IPS DF 4.7 (cell line): ENCODE data around the gene DLX3.

ENCODE experiments used
- DNase-seq: peaks from one replicate; pipeline ENCODE4 v3.0.0-alpha.2; 2013; ENCODE audit warnings: low spot score; ENCODE audit errors: extremely low read depth

DLX3 gene

DNA sequence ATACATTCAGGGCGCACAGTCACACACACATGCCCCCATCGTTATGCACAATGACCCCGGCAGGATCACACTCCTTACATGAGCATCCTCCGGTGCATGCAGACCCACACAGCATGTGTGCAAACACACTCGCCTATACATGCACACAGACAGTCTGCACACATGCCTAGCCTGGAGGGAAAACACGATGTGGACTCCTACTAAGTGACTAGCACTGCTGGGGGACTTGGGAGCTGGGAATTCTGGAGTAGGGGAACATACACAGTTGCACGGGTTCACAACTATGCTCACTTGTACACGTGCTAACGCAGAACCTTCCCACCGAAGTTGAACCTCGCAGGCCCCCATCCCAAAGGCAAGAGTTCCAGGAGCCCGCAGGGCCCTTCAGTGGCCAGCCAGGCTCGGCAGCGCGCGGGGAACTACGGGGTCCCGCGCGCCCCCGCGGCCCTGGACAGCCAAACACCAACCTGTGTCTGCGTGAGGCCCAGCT, 2.0 kb downstream of the DLX3 start:
- no peak for DNase-seq

- DNase-seq = no peak
These were observed 2.7 kb downstream of the DLX3 start for GRCh38 chr17:49992191-49992932.

GRCh38 chr17:49991409-49991808, 3.6 kb downstream of the DLX3 start:
- DNase-seq = no peak

GRCh38 chr17:49990921-49991320, 4.1 kb downstream of the DLX3 start:
- no peak for DNase-seq

GRCh38 chr17:49990331-49990730, 4.7 kb downstream of the DLX3 start:
- DNase-seq = no peak

DNA sequence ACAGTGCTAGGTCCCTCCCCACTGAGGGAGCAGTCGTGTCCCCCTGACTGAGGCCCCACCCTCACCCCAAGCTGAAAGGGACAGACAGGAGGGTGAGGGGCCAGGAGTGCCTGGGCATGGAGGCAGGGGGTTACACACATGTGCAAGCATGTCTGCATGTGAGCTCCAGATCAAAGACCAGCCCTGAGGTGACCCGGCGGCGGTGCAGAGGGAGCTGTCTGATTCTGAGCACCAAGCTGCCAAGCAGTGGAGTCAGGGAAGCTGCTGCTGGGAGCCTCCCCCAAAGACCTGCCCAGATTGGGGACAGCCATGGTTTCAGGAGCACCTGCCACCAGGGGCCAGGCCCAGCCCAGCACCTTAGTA, 5.5 kb downstream of the DLX3 start:
- no peak for DNase-seq

DNA sequence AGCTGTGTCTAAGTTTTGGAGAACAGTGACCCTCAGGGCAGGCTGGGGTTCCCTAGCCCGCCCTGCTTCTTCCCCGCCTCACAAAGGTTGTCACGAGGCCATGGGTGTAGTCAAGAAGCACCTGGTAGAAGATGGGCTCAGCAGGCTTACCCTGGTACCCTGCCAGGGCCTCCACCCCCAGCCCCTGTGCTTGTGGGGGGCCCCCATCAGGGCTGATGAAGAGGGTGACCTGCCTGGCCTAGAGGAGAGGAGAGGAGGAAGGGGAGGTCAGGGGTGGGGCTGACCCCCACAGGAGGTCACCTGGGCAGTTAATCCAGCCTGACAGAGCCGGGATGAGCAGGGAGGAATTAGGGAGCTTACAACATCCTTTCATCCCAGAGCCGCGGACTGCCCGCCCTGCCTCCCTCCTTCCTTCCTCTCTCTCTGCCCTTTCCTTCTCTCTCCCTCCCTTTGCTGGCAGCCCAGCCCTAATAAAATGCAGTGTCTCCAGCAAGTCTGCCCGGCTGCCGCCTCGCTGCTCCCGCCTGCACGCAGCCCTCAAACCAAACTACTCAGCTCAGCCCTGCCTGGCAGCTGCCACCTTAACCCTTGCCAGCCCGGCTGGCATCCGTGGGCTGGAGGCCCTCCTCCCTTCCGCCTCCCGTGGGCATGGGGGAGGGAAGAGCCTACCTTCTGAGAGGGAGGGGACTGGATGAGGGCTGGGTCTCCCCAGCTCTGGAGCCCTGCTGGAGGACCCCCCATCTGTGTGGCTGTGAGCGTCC, 7.2 kb downstream of the DLX3 start:
- DNase-seq = no peak

DNA sequence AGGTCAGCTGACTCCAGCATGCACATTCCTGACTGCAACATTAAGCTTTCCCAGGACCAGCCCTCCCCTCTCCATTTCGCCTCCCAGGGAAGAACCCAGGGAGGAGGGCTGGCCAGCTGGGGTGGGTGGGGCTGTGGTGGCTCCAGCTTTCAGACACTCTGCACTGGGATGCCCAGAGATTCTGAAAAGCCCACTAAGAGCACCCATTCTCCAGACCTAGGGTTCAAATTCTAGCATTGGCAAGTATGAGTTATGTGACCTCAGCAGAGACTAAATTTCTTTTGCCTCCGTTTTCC, 7.8 kb downstream of the DLX3 start:
- no peak for DNase-seq

GRCh38 chr17:49986396-49987289, 8.4 kb downstream of the DLX3 start:
- no peak for DNase-seq

DNA sequence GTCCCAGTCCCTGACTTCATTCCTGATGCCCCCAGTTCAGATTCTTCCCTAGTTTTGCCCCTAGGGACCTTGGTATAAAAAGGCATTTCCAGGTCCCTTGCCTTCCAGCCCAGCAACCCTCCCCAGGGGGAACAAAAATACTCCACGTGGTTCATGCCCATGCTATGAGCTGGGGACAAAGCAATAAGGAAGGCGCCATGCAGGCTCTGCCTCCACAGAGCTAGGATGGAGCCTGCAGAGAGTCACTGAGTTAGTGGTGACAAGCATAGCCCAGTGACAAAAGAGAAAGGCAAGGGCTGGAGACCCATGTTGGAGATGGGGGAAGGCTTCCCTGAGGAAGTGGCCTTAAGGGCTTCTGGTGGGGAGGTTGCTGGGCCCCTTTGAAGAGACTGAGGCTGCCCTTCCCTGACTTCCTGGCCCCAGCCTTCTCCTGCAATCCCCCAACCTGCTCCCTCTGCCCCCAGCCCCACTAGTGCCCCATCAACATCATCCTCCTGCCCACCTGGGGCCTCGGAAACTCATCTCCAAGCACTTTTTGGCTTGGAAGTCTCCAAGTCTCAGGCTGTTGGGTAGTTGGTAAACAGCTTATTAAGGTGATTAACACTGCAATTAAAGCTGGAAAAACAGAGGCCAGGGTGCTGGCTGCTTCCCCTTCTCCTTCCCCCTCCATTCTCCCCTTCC, 9.6 kb downstream of the DLX3 start:
- DNase-seq = no peak

- DNase-seq = no peak
These were observed 10.2 kb downstream of the DLX3 start for GRCh38 chr17:49984776-49985175.

- DNase-seq = no peak
These were observed 10.7 kb downstream of the DLX3 start for GRCh38 chr17:49984283-49984682.

- DNase-seq = no peak
These were observed 14.3 kb downstream of the DLX3 start for GRCh38 chr17:49980703-49981197.

DNA sequence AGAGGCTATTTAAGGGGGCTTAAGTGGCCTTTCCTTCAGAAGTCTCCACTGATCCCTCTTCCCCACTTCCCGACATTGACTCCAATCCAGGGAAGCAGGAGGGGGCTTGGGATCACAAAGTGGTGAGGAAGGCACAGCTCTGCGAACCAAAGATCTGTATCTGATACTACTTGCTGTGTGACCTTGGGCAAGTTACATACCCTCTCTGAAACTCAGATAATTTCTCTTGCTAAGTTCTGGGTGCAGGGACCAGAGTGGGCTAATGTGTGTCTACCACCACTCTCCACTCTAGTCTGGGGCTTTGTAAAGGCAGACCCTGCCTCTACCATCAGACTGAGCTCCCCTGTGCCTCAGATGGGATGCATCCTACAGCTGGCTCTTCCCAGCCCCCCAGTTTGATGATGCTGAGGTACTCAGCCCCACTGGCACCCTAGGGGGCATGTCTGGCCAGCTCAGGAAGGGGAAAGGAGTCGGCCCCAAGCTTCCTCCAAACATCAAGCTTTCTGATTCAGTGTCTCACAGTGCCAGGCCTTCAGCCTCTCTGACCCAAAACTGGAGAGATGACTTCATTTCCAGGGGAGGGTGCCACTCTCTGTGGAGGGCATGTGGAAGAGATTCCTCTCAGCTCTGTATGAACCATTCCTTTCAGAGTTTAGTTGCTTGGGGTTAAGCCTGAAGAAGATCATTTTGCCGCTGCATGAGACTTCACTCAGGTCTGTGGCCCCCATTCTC, 15.1 kb downstream of the DLX3 start:
- DNase-seq = no peak

- no peak for DNase-seq
These were observed 16.5 kb downstream of the DLX3 start for GRCh38 chr17:49978501-49978900.

- no peak for DNase-seq
These were observed 17.3 kb downstream of the DLX3 start for GRCh38 chr17:49977463-49978389.

GRCh38 chr17:49976828-49977202, 18.2 kb downstream of the DLX3 start:
- no peak for DNase-seq

DNA sequence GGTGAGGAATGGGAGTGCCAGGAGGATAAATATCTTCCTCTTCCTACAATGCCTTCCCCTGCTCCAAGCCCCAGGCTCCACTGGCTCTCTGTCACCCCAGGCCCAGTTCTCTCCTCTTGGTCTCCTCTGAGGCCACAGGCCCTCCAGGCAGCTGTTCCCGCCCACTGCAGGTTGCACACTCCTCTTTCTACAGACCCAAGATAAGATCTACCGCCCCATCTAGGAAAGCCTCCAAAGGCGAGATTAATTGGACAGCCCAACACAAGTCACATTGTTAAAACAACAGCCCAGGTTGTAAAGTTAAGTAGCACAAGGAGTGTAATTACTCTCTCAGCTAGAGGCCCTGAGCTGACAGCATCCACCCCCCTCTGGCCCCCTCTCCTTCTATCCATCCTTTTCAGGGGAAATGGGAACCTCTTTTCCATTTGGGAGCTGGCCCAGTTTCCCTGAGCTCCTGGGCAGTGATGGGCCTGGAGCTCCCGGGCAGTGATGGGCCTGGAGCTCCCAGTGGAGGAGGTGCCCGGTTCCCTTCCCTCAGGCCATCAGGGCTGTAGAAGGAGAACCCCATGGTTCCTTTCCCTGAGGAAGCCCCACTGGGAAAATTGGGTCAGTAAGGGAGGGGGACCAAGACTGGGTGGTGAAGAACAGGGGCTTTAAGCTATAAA, 18.7 kb downstream of the DLX3 start:
- no peak for DNase-seq

- DNase-seq = no peak
These were observed 19.5 kb downstream of the DLX3 start for GRCh38 chr17:49975531-49975930.
